Common myeloid progenitor, CD34-positive (primary cell): ENCODE data around the gene CYB561D2.

Experiments
- CTCF ChIA-PET: fragments of 350-600 bp; sonication (Branson Sonifier 250); formaldehyde crosslinking; loops from one replicate; lab custom pipeline; 2021; ENCODE audit warnings: antibody characterized with exemption; lab: Charles Lee
- POLR2A ChIA-PET: fragments of 350-600 bp; sonication (Branson Sonifier 250); formaldehyde crosslinking; loops from one replicate; lab custom pipeline; 2021; ENCODE audit warnings: antibody characterized with exemption; lab: Charles Lee
- DNase-seq, 3 donors: peaks; one replicate each; pipeline versions ENCODE4 v3.0.0 to v3.0.0-alpha.2; 2013
- H3K27ac ChIP-seq, 2 experiments: 1 replicate in 1 of 2; 2 replicates in 1 of 2; pipeline ENCODE4 v1.7.0; 2013; ENCODE audit warnings: inconsistent platforms in 2 of 2, low read length in 2 of 2, mild to moderate bottlenecking in 2 of 2, low read depth in 1 of 2, moderate library complexity in 1 of 2; ENCODE audit not compliant: severe bottlenecking in 2 of 2, insufficient read depth in 1 of 2, poor library complexity in 1 of 2
- H3K27me3 ChIP-seq, 5 experiments: replicated peaks in 2 of 5; 1 replicate in 3 of 5; 2 replicates in 2 of 5; pipeline versions ENCODE4 v1.6.1 to v1.7.0; 2013; ENCODE audit warnings: low read length in 4 of 5, mild to moderate bottlenecking in 2 of 5, moderate library complexity in 2 of 5, inconsistent platforms in 1 of 5; ENCODE audit not compliant: insufficient read depth in 5 of 5, control insufficient read depth in 4 of 5
- H3K36me3 ChIP-seq, 4 experiments: 1 replicate in 2 of 4; 2 replicates in 2 of 4; pipeline versions ENCODE4 v1.6.1 to v1.7.0; 2013; ENCODE audit warnings: low read length in 3 of 4, control low read depth in 1 of 4, mild to moderate bottlenecking in 1 of 4; ENCODE audit not compliant: control insufficient read depth in 4 of 4, insufficient read depth in 4 of 4
- H3K4me1 ChIP-seq, 4 experiments: 1 replicate in 3 of 4; 2 replicates in 1 of 4; pipeline versions ENCODE4 v1.6.1 to v1.7.1; 2013; ENCODE audit warnings: low read length in 3 of 4, mild to moderate bottlenecking in 3 of 4, control low read depth in 1 of 4, inconsistent platforms in 1 of 4, moderate library complexity in 1 of 4; ENCODE audit not compliant: control insufficient read depth in 4 of 4, insufficient read depth in 4 of 4; ENCODE audit errors: control extremely low read depth in 1 of 4
- H3K4me3 ChIP-seq, 7 experiments: 1 replicate in 4 of 7; 2 replicates in 3 of 7; pipeline versions ENCODE4 v1.5.1 to v1.7.0; 2013; ENCODE audit warnings: mild to moderate bottlenecking in 7 of 7, low read length in 6 of 7, moderate library complexity in 6 of 7, inconsistent platforms in 2 of 7, low read depth in 2 of 7, control low read depth in 1 of 7; ENCODE audit not compliant: insufficient read depth in 4 of 7, control insufficient read depth in 1 of 7; ENCODE audit errors: extremely low read depth in 1 of 7
- H3K9me3 ChIP-seq, 5 experiments: 1 replicate in 4 of 5; 2 replicates in 1 of 5; pipeline versions ENCODE4 v1.6.1 to v1.7.1; 2013; ENCODE audit warnings: low read length in 4 of 5, mild to moderate bottlenecking in 2 of 5, inconsistent platforms in 1 of 5, low read depth in 1 of 5, moderate library complexity in 1 of 5; ENCODE audit not compliant: control insufficient read depth in 4 of 5, insufficient read depth in 2 of 5; ENCODE audit errors: control extremely low read depth in 1 of 5
- whole genome bisulfite sequencing: methylation state at CpG from one replicate; pipeline ENCODE4 v1.1.5; 2013; ENCODE audit not compliant: insufficient coverage; 5-methylcytosine and 5-hydroxymethylcytosine counted together

The CYB561D2 gene

GRCh38 chr3:50314342-50314741 is 36.3 kb upstream of the CYB561D2 start:
- no peaks in the 10 kb centered on the region for H3K27me3 ChIP-seq
- no peaks in the 10 kb centered on the region for H3K9me3 ChIP-seq
- no peak overlapping the region for H3K4me3 ChIP-seq
- peaks cover 2 to 20% (median 18%) of the 10 kb centered on the region in 4 experiments for H3K4me1 ChIP-seq
- WGBS = 96% methylated on average over 3 of the region's 3 CpGs
- no peak for DNase-seq
- peaks cover 0 to 33% (median 10%) of the 10 kb centered on the region in 4 experiments for H3K36me3 ChIP-seq
- CTCF ChIA-PET = interaction anchor here (1.3 to 11.6 kb wide), 5 partner anchors 8 to 40 kb away, joined by 3 to 105 read pairs (median 8); partner anchors contain the start of genes HYAL1 and TUSC2
- no peak overlapping the region for H3K27ac ChIP-seq
- POLR2A ChIA-PET = no interaction called here

GRCh38 chr3:50314816-50315215 is 35.8 kb upstream of the CYB561D2 start:
- Histone ChIP-seq H3K27me3 (no peaks in the 10 kb centered on the region), H3K4me3 (no peak overlapping the region), H3K9me3 (no peaks in the 10 kb centered on the region), H3K4me1 (peaks cover 2 to 25% (median 22%) of the 10 kb centered on the region in 4 experiments), H3K27ac (no peak overlapping the region), H3K36me3 (peaks cover 0 to 37% (median 10%) of the 10 kb centered on the region in 4 experiments)
- WGBS = 90% methylated on average over 2 of the region's 4 CpGs
- DNase-seq = no peak
- CTCF ChIA-PET = interaction anchor here (0.6 to 11.6 kb wide), 7 partner anchors 9 to 169 kb away, joined by 3 to 105 read pairs (median 5); partner anchors contain the start of genes HYAL1 and TUSC2
- POLR2A ChIA-PET = interaction anchor here (1.0 kb wide), 1 partner anchor 15 kb away, joined by 3 read pairs; no protein-coding TSS in a partner anchor

GRCh38 chr3:50316657-50317242 is 33.9 kb upstream of the CYB561D2 start:
- peaks cover 0 to 37% (median 10%) of the 10 kb centered on the region in 4 experiments for H3K36me3 ChIP-seq
- H3K9me3 ChIP-seq = no peaks in the 10 kb centered on the region
- DNase-seq = no peak
- peaks cover 2 to 44% (median 34%) of the 10 kb centered on the region in 4 experiments for H3K4me1 ChIP-seq
- H3K27me3 ChIP-seq = no peaks in the 10 kb centered on the region
- 88% methylated on average over 7 of the region's 9 CpGs for WGBS
- CTCF ChIA-PET = interaction anchor here (6.7 to 11.6 kb wide), 2 partner anchors 11 to 18 kb away, joined by 46 to 105 read pairs; partner anchors contain the start of genes HYAL1, HYAL3 and NAA80
- POLR2A ChIA-PET = no interaction called here
- no peak overlapping the region for H3K27ac ChIP-seq
- H3K4me3 ChIP-seq = no peak overlapping the region

GRCh38 chr3:50317300-50317699 is 33.4 kb upstream of the CYB561D2 start:
- CTCF ChIA-PET = interaction anchor here (6.7 to 11.6 kb wide), 2 partner anchors 11 to 19 kb away, joined by 46 to 105 read pairs; partner anchors contain the start of genes HYAL1, HYAL3 and NAA80
- POLR2A ChIA-PET = no interaction called here
- 90% methylated on average over 4 of the region's 6 CpGs for WGBS

GRCh38 chr3:50318163-50318562 is 32.5 kb upstream of the CYB561D2 start:
- 78% methylated on average over 9 of the region's 11 CpGs for WGBS
- no peaks in the 10 kb centered on the region for H3K27me3 ChIP-seq
- DNase-seq = no peak
- ChIA-PET POLR2A (no interaction called here), CTCF (interaction anchor here (1.2 to 11.6 kb wide), 5 partner anchors 10 to 124 kb away, joined by 3 to 105 read pairs (median 6); partner anchors contain the start of genes HYAL1, HYAL3, NAA80 and TUSC2)
- peak overlapping the region in 1 of 2 experiments; percentile 25 for H3K27ac ChIP-seq
- peaks cover 2 to 58% (median 48%) of the 10 kb centered on the region in 4 experiments for H3K4me1 ChIP-seq
- H3K9me3 ChIP-seq = no peaks in the 10 kb centered on the region
- H3K4me3 ChIP-seq = peak overlapping the region in 1 of 7 experiments; percentile 14
- peaks cover 0 to 37% (median 10%) of the 10 kb centered on the region in 4 experiments for H3K36me3 ChIP-seq

More at GRCh38 chr3:50317300-50317699, 33.4 kb upstream of the CYB561D2 start:
- no peaks in the 10 kb centered on the region for H3K27me3 ChIP-seq
- no peaks in the 10 kb centered on the region for H3K9me3 ChIP-seq
- H3K4me3 ChIP-seq = no peak overlapping the region
- H3K36me3 ChIP-seq = peaks cover 0 to 37% (median 10%) of the 10 kb centered on the region in 4 experiments
- H3K27ac ChIP-seq = peak overlapping the region in 1 of 2 experiments; percentile 25
- peaks cover 2 to 50% (median 40%) of the 10 kb centered on the region in 4 experiments for H3K4me1 ChIP-seq
- DNase-seq = no peak

GRCh38 chr3:50318615-50319014 is 32.0 kb upstream of the CYB561D2 start:
- ChIA-PET CTCF (interaction anchor here (1.1 to 11.6 kb wide), 8 partner anchors 10 to 124 kb away, joined by 3 to 105 read pairs (median 4); partner anchors contain the start of genes HYAL1, HYAL3, NAA80 and TUSC2), POLR2A (no interaction called here)
- 60% methylated on average over 5 of the region's 10 CpGs for WGBS
- peak overlapping the region in 2 of 7 experiments; percentile 6 to 14 for H3K4me3 ChIP-seq
- no peak overlapping the region for H3K27ac ChIP-seq
- DNase-seq = peak in 2 of 3 donors; percentile 40 to 49
- H3K27me3 ChIP-seq = no peaks in the 10 kb centered on the region
- no peaks in the 10 kb centered on the region for H3K9me3 ChIP-seq
- peaks cover 0 to 37% (median 10%) of the 10 kb centered on the region in 4 experiments for H3K36me3 ChIP-seq
- peaks cover 2 to 63% (median 52%) of the 10 kb centered on the region in 4 experiments for H3K4me1 ChIP-seq
